GM18517 (cell line): ENCODE results near the gene ADGRE1.

Experiments used
- ATAC-seq: cut with Tn5 transposase; IDR thresholded peaks from one replicate; pipeline ENCODE4 v1.9.1; 2021; ENCODE audit warnings: mild to moderate bottlenecking, moderate library complexity; ENCODE audit not compliant: unreplicated experiment

The ADGRE1 gene

GRCh38 chr19:6873708-6874431 lies 13.5 kb upstream of the ADGRE1 start:
- no peak for ATAC-seq

- ATAC-seq = no peak
Measured at GRCh38 chr19:6875218-6875617, 12.2 kb upstream of the ADGRE1 start.

- ATAC-seq = no peak
Measured at GRCh38 chr19:6876748-6877147, 10.6 kb upstream of the ADGRE1 start.

GRCh38 chr19:6877766-6878165 lies 9.6 kb upstream of the ADGRE1 start:
- ATAC-seq = no peak

GRCh38 chr19:6886277-6886897 lies 992 bp upstream of the ADGRE1 start:
- no peak for ATAC-seq

- ATAC-seq = no peak
Measured at GRCh38 chr19:6888967-6889366, 1.6 kb downstream of the ADGRE1 start.

- no peak for ATAC-seq
Measured at GRCh38 chr19:6890401-6890913, 3.1 kb downstream of the ADGRE1 start.

GRCh38 chr19:6890938-6891337 lies 3.6 kb downstream of the ADGRE1 start:
- no peak for ATAC-seq

- no peak for ATAC-seq
Measured at GRCh38 chr19:6891761-6892385, 4.5 kb downstream of the ADGRE1 start.

- no peak for ATAC-seq
Measured at GRCh38 chr19:6894313-6894712, 6.9 kb downstream of the ADGRE1 start.

- ATAC-seq = no peak
Measured at GRCh38 chr19:6903446-6903845, 16.1 kb downstream of the ADGRE1 start.

GRCh38 chr19:6906559-6907060 lies 19.2 kb downstream of the ADGRE1 start:
- no peak for ATAC-seq

GRCh38 chr19:6911523-6911922 lies 24.1 kb downstream of the ADGRE1 start:
- no peak for ATAC-seq

- ATAC-seq = no peak
Measured at GRCh38 chr19:6914321-6914720, 26.9 kb downstream of the ADGRE1 start.

- no peak for ATAC-seq
Measured at GRCh38 chr19:6916952-6917351, 29.6 kb downstream of the ADGRE1 start.

- no peak for ATAC-seq
Measured at GRCh38 chr19:6925386-6925785, 38.0 kb downstream of the ADGRE1 start.

GRCh38 chr19:6925801-6926751 lies 38.7 kb downstream of the ADGRE1 start:
- no peak for ATAC-seq

GRCh38 chr19:6930190-6930589 lies 42.8 kb downstream of the ADGRE1 start:
- no peak for ATAC-seq

- ATAC-seq = no peak
Measured at GRCh38 chr19:6935069-6935468, 47.7 kb downstream of the ADGRE1 start.

GRCh38 chr19:6935618-6936017 lies 48.2 kb downstream of the ADGRE1 start:
- ATAC-seq = no peak

GRCh38 chr19:6945733-6946132 lies 58.4 kb downstream of the ADGRE1 start:
- no peak for ATAC-seq
